ENCODE measurements around the gene MACROD1.
"Not testable (repeated sequence)": the region's sequence is repeated elsewhere in the genome, so short reads cannot be mapped to it uniquely, and the experiment has no call there.

Gene MACROD1

DNA sequence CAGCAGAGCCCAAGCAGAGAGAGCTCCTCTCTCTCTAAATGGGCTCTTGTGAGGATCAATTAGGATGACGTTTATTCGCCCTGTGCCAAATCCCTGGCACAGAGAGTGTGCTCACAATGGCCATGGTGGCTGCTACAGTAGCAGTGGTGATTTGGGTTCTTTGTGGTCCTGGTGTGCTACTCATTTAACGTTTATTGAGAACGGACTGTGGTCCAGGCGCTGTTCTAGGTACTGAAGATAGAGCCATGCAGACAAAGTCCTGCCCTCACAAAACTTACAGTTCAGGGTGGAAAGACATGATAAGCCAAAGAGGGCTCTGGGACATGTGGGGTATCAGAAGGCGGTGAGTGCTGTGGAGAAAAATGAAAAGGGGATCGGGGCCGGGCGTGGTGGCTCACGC is 174.4 kb downstream of the MACROD1 start:
- DNase-seq: no peak

DNA sequence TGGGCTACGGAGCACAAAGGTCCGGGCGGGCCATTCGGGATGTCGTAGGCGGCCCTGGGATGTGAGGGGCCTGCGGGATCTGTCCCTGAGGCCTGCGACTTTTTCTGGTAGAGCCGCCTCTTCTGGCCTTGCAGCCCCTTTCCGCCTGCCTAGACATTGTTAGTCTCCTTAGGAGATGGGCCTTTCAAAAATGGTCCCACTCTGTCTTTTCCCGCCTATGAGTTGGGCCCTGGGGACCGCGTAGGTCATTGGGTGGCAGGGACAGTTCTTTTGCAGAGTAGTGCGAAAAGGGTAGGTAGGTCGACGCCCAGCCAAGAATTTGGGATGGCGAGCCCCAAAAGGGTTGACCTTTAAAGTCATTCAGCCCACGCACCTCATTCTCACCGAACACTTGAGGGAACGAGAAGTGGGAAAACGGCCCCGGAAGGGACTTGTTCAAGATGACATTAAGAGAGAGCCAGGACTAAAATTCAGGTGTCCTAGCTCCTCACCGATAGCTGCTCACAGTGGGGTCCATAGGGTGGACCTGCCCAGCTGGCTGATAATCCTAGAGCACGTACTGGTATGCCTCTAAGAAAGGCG is 178.9 kb downstream of the MACROD1 start:
- no peak for DNase-seq

DNA sequence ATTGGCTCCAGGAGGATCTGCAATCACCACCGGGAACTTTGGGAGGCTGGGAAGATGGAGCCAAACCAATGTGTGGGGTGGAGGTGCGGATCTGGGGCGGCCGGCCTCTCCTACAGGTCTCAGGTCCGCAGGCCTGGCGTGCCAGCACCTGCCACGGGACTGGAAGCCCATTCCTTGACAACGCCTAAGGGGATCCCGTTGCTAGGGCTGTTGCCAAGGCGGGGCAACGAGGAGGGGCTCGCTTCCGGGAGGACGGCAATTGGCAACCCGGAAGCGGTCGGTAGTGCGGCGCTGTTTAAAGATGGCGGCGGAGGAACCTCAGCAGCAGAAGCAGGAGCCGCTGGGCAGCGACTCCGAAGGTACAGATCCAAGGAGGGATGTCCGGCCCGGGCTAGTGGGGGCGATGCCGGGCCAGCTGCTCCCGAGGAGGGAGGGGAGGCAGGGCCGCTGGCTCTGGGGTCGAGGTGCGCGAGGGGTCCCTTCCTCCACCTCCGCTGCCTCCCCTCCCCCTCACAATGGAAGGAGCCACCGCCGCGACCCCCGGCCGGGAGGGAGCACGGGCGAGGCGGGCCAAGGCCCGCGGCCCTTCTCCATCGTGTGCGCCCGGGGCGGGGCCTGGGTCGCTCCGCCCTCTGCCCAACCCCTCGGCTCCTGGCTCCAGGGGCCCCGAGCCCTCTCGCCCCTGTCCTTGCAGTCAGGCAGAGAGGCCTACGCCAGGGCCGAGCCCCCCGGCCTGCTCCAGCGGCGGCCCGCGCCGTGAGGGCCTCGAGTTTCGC is 179.6 kb downstream of the MACROD1 start, which contains the start of gene OTUB1:
TSS of gene OTUB1 (plus strand) at position 283 of the 776 bp plus-strand sequence. CDS start at position 302, 19 bp downstream.
- DNase-seq: peak; percentile 96

DNA sequence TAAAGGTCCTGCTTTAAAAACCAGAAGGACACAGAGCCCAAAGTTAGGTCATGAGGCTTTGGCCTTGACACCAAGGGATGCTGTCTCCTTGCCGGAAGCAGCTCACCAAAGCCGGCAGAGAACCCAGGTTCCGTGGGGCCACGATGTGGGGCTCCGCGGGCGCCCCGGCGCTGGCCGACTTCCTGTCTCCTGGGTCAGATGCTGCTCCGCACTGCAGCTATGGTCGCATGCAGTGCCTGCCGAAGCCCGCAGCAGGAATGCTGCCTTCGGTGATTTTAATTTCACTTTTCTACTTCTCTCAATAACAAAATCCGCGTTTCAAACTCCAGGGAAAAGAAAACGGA is 180.1 kb downstream of the MACROD1 start:
- peak; percentile 89 for DNase-seq

DNA sequence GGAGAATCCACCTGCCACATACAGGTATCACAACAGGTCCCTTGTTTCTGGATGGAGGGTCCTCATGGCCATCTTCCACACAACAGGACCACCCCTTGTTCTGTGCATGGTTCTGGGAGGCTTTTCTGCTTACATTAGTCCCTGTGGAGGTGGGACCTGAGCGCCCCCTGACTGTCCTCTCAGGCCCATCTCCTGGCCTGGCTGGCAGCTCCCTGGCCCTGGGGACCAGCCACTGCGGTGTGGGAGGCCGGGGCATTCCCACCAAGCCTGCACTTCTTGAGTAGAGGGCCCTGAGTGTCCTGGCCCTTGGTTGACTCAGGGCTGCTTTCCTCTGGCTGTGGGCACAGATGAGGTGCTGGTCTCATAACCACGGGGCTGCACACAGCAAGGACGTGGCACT is 186.5 kb downstream of the MACROD1 start:
- DNase-seq: no peak

DNA sequence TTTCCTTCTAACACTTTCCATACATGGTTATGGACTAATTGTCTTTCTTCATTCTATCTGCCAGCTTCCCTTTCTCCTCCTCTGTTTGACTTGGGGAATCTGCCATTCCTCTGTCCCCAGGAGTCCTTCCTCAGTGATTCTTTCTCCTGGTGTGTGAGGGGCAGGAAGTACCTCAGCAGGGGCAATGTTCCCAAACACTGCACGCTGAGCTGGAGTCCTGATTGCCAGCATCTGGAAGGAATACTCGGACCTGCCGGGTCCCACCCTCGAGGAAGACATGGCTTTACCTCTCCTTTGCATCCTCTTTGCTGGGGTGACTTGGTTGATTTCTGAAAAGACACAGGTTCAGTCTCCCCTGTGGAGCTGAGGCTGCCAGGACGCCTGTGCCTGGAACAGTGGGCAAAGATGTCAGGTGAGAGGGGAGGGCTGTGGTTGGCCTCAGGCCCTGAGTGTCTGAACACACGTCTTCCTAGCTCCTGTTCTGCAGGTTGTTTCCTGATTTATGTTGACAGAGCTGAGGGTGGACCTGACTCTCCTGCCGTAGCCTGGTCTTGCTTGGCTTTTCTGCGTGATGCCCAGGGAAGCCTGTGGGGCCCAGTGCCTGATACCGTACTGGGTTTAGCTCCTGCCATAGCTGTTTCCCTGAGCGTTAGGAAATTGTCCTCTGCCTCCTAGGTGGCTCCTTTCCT is 187.2 kb downstream of the MACROD1 start:
- no peak for DNase-seq

DNA sequence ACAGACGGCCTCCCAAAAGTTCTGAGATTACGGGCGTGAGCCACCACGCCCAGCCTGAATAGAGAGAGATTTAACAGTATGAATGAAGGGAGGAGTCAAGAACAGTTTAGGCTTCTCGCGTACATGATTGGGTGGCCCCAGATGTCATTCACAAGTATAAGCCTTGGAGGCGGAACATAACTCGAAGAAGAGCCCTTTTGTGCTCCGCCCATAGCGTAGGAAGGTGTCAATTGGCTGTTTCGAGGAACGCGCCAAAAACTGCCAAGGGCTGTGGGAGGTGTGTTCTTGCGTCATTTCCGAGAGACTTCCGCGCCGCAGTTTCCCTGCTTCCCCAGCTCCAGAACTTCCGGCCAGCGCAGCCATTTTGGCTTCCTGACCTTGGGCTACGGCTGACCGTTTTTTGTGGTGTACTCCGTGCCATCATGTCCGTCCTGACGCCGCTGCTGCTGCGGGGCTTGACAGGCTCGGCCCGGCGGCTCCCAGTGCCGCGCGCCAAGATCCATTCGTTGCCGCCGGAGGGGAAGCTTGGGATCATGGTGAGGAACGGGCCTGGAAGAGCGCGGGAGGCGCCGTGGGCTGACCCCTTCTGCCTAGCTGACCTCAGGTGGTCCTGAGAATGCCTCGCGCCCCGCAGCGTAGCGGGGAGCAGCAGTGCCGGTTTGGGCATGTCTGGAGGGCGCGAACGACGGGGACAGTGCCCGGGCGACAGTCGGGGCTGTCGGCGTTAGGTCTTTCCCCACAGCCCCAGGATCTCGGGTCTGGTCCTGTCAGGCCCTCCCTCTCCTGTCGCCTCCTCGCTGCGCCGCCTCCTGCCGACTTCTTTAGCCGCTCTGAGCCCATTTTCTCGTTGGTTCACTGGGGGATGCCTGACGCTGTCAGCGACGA is 191.4 kb downstream of the MACROD1 start, which contains the start of gene COX8A:
TSS of gene COX8A (plus strand) at position 362 of the 885 bp plus-strand sequence. CDS start at position 423, 61 bp downstream.
- peak; percentile 98 for DNase-seq

DNA sequence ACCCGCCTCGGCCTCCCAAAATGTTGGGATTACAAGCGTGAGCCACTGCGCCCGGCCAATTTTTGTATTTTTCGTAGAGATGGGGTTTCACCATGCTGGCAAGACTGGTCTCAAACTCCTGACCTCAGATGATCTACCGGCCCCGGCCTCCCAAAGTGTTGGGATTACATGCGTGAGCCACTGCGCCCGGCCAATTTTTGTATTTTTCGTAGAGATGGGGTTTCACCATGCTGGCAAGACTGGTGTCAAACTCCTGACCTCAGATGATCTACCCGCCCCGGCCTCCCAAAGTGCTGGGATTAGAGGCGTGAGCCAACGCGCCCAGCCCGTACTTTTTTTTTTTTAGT is 192.0 kb downstream of the MACROD1 start:
- DNase-seq: not testable (repeated sequence)

DNA sequence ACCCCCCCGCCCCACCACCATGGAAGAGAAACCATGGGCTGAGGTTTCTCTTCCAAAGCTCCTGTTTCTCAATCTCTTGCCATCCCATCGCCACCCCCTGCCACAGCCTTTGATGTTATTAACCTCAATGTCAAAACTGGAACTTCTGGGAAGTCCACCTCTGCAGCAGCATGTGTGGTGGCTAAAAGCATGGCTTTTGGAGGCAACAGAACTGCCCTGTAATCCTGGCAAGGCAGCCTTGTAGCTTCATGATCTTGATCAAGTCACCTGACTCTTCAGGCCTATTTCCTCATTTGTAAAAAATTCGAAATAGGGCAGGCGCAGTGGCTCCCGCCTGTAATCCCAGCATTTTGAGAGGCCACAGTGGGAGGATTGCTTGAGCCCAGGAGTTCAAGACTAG is 195.0 kb downstream of the MACROD1 start:
- no peak for DNase-seq

DNA sequence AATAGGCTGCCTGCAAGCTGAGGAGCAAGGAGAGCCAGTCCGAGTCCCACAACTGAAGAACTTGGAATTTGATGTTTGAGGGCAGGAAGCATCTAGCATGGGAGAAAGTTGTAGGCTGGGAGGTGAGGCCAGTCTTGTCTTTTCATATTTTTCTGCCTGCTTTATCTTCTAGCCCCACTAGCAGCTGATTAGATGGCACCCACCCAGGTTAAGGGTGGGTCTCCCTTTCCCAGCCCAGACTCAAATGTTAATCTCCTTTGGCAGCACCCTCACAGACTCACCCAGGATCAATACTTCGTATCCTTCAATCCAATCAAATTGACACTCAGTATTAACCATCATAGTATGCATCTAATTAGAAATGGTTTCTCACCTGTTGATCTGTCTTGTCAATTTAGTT is 196.5 kb downstream of the MACROD1 start:
- no peak for DNase-seq

DNA sequence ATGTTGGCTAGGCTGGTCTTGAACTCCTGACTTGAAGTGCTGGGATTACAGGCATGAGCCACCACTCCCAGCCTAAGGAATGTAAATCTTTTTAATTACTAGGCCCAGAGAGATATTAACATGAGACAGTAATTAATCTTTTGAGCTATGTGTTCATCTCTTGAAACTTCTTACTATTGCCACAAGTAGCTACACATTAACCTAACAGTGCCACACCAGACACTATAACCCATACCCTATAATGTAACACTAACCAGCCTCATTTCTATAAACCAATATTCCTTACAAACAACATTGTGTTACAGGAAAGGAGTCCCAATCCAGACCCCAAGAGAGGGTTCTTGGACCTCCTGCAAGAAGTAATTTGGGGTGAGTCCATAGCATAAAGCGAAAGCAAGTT is 199.5 kb downstream of the MACROD1 start:
- no peak for DNase-seq

DNA sequence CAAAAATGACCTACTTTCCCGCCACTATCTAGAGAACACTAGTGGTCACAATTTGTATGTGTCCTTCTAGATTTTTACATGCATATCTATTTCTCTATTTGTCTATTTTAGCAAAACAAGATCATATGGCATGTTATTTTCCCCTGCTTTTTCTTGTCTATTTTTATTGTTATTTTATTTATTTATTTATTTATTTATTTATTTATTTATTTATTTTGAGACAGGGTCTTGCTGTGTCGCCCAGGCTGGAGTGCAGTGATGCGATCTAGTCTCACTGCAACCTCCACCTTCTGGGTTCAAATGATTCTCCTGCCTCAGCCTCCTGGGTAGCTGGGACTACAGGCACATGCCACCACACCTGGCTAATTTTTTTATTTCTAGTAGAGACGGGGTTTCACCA is 202.0 kb downstream of the MACROD1 start:
- not testable (repeated sequence) for DNase-seq

DNA sequence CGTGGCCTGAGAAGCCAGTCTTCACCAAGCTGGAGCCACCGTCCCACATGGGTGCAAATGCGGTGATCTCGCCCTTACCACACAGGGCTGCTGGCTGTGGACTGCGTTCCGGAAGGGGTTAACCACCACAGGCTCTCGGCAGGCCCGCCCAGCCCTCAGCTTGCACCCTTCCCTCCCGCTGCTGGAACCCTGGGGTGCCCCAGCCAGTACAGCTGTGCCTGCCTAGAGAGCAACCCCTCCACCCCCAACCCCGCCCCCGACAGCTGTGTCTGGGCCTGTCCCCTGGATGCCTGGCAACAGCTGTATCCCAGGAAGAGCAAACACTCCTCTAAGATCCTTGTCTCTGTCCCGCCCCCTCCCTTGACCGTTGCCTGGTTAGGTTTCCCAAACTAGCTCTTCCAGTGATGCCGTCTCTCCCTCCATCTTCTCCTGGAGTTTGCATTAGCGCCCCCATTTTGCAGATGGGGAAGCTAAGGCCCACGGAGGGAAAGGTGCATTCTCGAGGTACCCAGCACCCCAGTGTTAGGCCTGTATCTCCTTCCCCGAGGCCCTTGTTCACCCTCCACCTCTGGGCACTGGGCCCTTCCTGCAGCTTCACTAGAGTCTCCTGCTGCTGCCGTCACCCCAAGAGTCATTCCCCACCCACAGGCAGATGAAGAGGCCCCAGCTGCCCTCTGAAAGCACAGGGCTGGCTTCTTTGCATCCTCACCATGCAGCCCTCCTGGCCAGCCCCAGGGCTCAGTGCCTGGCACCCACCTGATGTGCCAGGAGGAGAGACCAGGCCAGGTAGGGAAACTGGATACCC is 204.1 kb downstream of the MACROD1 start:
- no peak for DNase-seq

DNA sequence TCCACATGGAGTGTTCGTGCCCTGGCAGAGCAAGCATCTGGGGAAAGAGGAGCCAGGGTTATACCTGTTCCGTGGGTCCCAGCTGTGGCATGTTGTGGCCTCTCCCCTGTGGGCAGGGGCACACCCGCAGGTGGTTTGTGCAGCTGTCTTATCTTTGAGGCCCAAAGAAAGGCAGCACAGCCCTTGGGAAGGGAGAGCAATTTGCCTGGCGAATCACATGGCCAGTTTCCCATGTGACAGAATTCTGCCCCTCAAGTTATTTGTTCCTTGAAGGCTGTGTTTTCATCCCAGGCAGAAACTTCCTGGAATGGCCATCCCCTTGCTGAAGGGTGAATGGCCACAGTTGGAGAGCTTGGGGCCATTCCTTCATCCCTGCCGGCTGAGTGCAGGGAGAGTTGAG is 207.9 kb downstream of the MACROD1 start:
- DNase-seq: no peak

DNA sequence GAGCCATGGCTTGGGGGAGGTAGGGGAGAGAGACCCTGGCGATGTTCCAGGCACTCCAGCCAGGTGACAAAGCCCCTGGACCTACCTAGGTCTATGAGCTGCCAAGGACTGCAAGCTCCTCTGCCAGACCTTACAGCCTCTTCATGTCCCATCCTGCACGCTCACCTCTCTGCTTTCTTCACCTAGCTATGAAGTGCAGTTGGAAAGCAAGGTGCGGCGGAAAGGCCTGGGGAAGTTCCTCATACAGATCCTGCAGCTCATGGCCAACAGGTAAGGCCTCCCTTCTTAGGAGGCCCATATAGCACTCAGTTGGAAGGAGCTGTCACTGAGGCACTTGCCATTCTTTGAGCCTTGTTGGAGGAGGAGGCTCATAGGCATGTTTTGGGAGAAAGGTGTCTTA is 213.3 kb downstream of the MACROD1 start:
- DNase-seq: no peak

DNA sequence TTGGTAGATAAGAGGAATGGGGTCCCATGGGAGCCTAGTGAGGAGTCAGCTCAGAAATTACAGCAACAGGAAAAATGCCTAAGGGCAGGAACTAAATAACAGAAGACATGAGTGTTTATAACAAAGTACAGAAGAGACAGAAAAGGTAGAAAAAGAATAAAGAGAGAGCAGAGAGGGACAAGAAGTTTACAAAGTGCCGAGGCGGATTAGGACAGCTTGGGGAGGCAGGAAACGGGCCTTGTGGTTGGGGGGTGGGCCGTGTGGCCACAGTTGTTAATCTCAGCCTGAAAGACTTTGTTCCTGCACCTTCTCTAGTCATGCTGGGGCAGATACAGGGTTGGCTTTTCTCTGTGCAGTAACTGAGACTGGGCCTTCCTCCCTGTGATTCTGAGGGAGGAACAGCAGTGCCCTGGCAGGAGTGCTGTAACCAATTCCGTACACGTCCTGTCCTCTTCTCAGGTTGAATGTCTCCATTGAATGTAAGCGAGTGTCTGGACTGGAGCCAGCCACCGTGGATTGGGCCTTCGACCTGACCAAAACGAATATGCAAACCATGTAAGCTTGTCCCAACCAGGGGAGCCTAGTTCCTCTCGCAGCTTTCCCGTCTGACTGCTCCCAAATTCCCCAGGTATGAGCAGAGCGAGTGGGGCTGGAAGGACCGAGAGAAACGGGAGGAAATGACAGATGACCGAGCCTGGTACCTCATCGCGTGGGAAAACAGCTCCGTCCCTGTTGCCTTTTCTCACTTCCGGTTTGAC is 214.0 kb downstream of the MACROD1 start:
- DNase-seq: no peak
